Ascending aorta (tissue), 2 donors: ENCODE data around the gene OSMR. TPM values are rescaled to one million over a fixed set of nuclear protein-coding genes. Genes with fewer than 3 reads are reported as not detected.

Experiments used
- DNase-seq, 2 donors: peaks; one replicate each; pipeline ENCODE4 v3.0.0-alpha.2; 2019; ENCODE audit warnings: low spot score in 2 of 2
- H3K27ac ChIP-seq, 2 donors: fragments of 200-600 bp; sonication (generic); one replicate each; pipeline ENCODE4 v1.5.1; 2016 to 2017; ENCODE audit warnings: mild to moderate bottlenecking in 1 of 2
- H3K27me3 ChIP-seq: fragments of 200-600 bp; sonication (generic); one replicate; pipeline ENCODE4 v1.5.1; 2017
- H3K36me3 ChIP-seq, 2 donors: fragments of 200-600 bp; sonication (generic); one replicate each; pipeline ENCODE4 v1.5.1; 2016
- H3K4me1 ChIP-seq, 2 donors: fragments of 200-600 bp; sonication (generic); one replicate each; pipeline ENCODE4 v1.5.1; 2016 to 2017; ENCODE audit warnings: mild to moderate bottlenecking in 1 of 2
- H3K4me3 ChIP-seq, 2 donors: fragments of 200-600 bp; sonication (generic); one replicate each; pipeline ENCODE4 v1.5.1; 2016 to 2017; ENCODE audit warnings: mild to moderate bottlenecking in 1 of 2
- H3K9me3 ChIP-seq, 2 donors: fragments of 200-600 bp; sonication (generic); one replicate each; pipeline ENCODE4 v1.5.1; 2016
- CTCF ChIP-seq, 3 experiments: fragments of 200-600 bp in 2 of 3; fragments of 450-650 bp in 1 of 3; sonication (generic) in 2 of 3; IDR thresholded peaks; one replicate each; pipeline ENCODE4 v1.5.1; 2016 to 2019; ENCODE audit warnings: antibody characterized with exemption in 3 of 3, mild to moderate bottlenecking in 1 of 3, moderate library complexity in 1 of 3
- intact Hi-C: fragments of 100-400 bp; cut with DNase I; formaldehyde crosslinking; loops from one replicate; pipeline ENCODE4 v1.15.1; 2023
- total RNA-seq: library from RNA; depleted of rRNA; stranded (reverse); fragments of >200 nt; gene quantifications from one replicate; pipeline ENCODE4 v1.1.0, GENCODE V29; 2016

The OSMR gene
- total RNA-seq, 1 donor from 2014 or later, result 52.4 TPM

- no peak for DNase-seq
- H3K4me3 ChIP-seq, result no peak overlapping the region
- no peaks in the 10 kb centered on the region for H3K9me3 ChIP-seq
- H3K27ac ChIP-seq, result no peak overlapping the region
- intact Hi-C loops, result loop anchor here (1.0 kb wide), 1 partner anchor 89 kb away; no protein-coding TSS in a partner anchor
- no peaks in the 10 kb centered on the region for H3K27me3 ChIP-seq
- peaks cover under 1 to 3% of the 10 kb centered on the region in 2 donors for H3K4me1 ChIP-seq
- TF ChIP-seq CTCF (IDR thresholded peaks at IDR 0.05), result no peak
- H3K36me3 ChIP-seq, result peaks cover 0 to under 1% of the 10 kb centered on the region in 2 donors
Observed at GRCh38 chr5:38832810-38833209, 13.0 kb upstream of the OSMR start.

GRCh38 chr5:38835887-38836286, 9.9 kb upstream of the OSMR start:
- no peak for DNase-seq
- Histone ChIP-seq H3K4me3 (peak overlapping the region in 1 of 2 donors; percentile 3), H3K27ac (no peak overlapping the region), H3K27me3 (no peaks in the 10 kb centered on the region), H3K4me1 (peaks cover 0 to 3% of the 10 kb centered on the region in 2 donors), H3K9me3 (no peaks in the 10 kb centered on the region), H3K36me3 (no peaks in the 10 kb centered on the region)
- no peak for TF ChIP-seq CTCF (IDR thresholded peaks at IDR 0.05)
- intact Hi-C loops, result no loop called here

GRCh38 chr5:38837416-38837815, 8.4 kb upstream of the OSMR start:
- intact Hi-C loops, result no loop called here
- no peak overlapping the region for H3K4me3 ChIP-seq
- no peak for TF ChIP-seq CTCF (IDR thresholded peaks at IDR 0.05)
- DNase-seq, result no peak
- H3K9me3 ChIP-seq, result no peaks in the 10 kb centered on the region
- H3K27ac ChIP-seq, result no peak overlapping the region
- H3K27me3 ChIP-seq, result no peaks in the 10 kb centered on the region
- H3K36me3 ChIP-seq, result no peaks in the 10 kb centered on the region
- peaks cover 0 to 3% of the 10 kb centered on the region in 2 donors for H3K4me1 ChIP-seq

DNA sequence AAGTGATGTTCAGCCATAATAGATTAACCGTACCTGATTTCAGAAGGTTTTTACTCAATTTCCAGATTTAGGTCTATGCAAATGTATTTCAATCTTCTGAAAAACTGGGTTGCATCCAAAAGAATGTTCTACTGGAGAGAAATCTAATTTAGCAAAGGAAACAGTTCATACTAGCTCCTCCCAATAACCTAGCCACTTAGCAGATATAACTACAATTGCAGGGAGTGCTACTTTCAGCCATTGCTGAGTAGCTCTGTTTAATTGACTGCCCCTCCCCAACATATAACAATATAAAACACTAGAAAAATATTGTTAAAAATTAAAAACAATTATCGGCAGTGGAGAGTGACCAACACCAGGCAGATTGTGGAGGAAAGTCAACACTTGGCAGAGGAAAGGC, 7.9 kb upstream of the OSMR start:
- Histone ChIP-seq H3K27me3 (no peaks in the 10 kb centered on the region), H3K9me3 (no peaks in the 10 kb centered on the region), H3K27ac (no peak overlapping the region), H3K4me3 (no peak overlapping the region), H3K36me3 (no peaks in the 10 kb centered on the region), H3K4me1 (peaks cover 0 to 3% of the 10 kb centered on the region in 2 donors)
- no peak for TF ChIP-seq CTCF (IDR thresholded peaks at IDR 0.05)
- DNase-seq, result no peak
- intact Hi-C loops, result no loop called here

DNA sequence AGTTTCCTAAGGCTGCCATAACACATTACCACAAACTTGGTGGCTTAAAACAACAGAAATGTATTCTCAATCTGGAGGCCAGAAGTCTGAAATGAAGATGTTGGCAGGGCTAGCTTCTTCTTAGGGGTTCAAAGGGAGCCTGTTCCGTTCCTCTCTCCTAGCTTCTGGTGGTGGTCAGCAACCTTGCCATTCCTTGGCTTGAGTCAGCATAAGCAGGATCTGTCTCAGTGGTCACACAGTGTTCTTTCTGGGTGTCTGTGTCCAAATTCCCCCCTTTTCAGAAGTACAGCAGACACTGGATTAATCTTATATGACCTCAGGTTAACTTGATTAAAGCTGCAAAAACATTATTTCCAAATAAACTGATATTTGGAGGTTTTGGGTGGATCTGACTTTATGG, 2.1 kb upstream of the OSMR start:
- Histone ChIP-seq H3K4me3 (no peak overlapping the region), H3K36me3 (no peaks in the 10 kb centered on the region), H3K9me3 (no peaks in the 10 kb centered on the region), H3K4me1 (peaks cover 0 to 11% of the 10 kb centered on the region in 2 donors), H3K27ac (no peak overlapping the region), H3K27me3 (no peaks in the 10 kb centered on the region)
- no peak for DNase-seq
- intact Hi-C loops, result loop anchor here (2.0 to 10.0 kb wide), 3 partner anchors 231 to 571 kb away; partner anchors contain the start of genes LIFR and RICTOR
- no peak for TF ChIP-seq CTCF (IDR thresholded peaks at IDR 0.05)
